PC-3 (cell line): ENCODE measurements around the gene CIB4.

Experiments
- EZH2 ChIP-seq: fragments of 300-600 bp; sonication (generic); IDR thresholded peaks from one replicate; pipeline ENCODE4 v1.6.1; 2017; ENCODE audit warnings: antibody characterized with exemption, mild to moderate bottlenecking, low read length; ENCODE audit not compliant: unreplicated experiment
- TF ChIP-seq, protein P1 (sequence below): fragments of 300-600 bp; sonication (generic); conservative IDR thresholded peaks from 2 replicates; pipeline ENCODE4 v1.5.1; 2017; ENCODE audit warnings: antibody characterized with exemption, low read depth, mild to moderate bottlenecking, low read length

DNA sequence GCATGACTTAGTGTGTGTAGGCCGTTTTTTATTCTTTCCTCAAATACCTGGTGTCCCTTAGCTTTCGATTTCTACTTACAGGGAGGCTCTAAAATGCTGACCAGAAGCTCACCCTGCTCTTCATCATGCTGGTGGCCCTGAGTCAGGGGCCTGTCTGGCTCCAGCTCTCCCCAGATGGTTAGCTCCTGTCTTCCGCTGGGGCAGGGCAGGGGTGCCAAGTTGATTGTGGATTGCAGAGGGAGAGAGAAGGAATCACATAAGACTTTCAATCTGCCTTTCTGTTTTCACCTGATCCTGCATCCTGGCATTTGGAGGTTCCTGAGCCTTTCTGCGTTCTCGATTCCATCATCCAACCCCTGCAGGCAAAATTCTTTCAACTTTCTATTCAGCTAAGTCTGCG, 4.2 kb downstream of the CIB4 start:
- TF ChIP-seq, protein P1, sequence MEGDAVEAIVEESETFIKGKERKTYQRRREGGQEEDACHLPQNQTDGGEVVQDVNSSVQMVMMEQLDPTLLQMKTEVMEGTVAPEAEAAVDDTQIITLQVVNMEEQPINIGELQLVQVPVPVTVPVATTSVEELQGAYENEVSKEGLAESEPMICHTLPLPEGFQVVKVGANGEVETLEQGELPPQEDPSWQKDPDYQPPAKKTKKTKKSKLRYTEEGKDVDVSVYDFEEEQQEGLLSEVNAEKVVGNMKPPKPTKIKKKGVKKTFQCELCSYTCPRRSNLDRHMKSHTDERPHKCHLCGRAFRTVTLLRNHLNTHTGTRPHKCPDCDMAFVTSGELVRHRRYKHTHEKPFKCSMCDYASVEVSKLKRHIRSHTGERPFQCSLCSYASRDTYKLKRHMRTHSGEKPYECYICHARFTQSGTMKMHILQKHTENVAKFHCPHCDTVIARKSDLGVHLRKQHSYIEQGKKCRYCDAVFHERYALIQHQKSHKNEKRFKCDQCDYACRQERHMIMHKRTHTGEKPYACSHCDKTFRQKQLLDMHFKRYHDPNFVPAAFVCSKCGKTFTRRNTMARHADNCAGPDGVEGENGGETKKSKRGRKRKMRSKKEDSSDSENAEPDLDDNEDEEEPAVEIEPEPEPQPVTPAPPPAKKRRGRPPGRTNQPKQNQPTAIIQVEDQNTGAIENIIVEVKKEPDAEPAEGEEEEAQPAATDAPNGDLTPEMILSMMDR, result no peak
- no peak for TF ChIP-seq EZH2
